Muscle layer of duodenum (tissue), 2 donors: ENCODE data around the gene CBFA2T2.
"Not testable (repeated sequence)": the region's sequence is repeated elsewhere in the genome, so short reads cannot be mapped to it uniquely, and the experiment has no call there.

Experiments
- H3K27ac ChIP-seq: one replicate; pipeline ENCODE4 v1.7.0; 2013; ENCODE audit warnings: mild to moderate bottlenecking, low read length
- H3K27me3 ChIP-seq: one replicate; pipeline ENCODE4 v1.7.0; 2013; ENCODE audit warnings: low read depth, mild to moderate bottlenecking, control low read depth, low read length
- H3K36me3 ChIP-seq, 2 donors: one replicate each; pipeline ENCODE4 v1.7.0; 2013; ENCODE audit warnings: low read length in 2 of 2, control low read depth in 1 of 2, mild to moderate bottlenecking in 1 of 2; ENCODE audit not compliant: insufficient read depth in 2 of 2, control insufficient read depth in 1 of 2
- H3K4me1 ChIP-seq, 2 donors: one replicate each; pipeline ENCODE4 v1.7.0; 2013; ENCODE audit warnings: low read length in 2 of 2, mild to moderate bottlenecking in 2 of 2, control low read depth in 1 of 2, moderate library complexity in 1 of 2; ENCODE audit not compliant: insufficient read depth in 2 of 2, control insufficient read depth in 1 of 2
- H3K4me3 ChIP-seq, 2 donors: one replicate each; pipeline ENCODE4 v1.7.0; 2013; ENCODE audit warnings: low read length in 2 of 2, low read depth in 1 of 2, mild to moderate bottlenecking in 1 of 2
- H3K9me3 ChIP-seq, 2 donors: one replicate each; pipeline ENCODE4 v1.7.0; 2013; ENCODE audit warnings: low read length in 2 of 2, control low read depth in 1 of 2, mild to moderate bottlenecking in 1 of 2; ENCODE audit not compliant: control insufficient read depth in 1 of 2
- donor health status: healthy.

Gene CBFA2T2

DNA sequence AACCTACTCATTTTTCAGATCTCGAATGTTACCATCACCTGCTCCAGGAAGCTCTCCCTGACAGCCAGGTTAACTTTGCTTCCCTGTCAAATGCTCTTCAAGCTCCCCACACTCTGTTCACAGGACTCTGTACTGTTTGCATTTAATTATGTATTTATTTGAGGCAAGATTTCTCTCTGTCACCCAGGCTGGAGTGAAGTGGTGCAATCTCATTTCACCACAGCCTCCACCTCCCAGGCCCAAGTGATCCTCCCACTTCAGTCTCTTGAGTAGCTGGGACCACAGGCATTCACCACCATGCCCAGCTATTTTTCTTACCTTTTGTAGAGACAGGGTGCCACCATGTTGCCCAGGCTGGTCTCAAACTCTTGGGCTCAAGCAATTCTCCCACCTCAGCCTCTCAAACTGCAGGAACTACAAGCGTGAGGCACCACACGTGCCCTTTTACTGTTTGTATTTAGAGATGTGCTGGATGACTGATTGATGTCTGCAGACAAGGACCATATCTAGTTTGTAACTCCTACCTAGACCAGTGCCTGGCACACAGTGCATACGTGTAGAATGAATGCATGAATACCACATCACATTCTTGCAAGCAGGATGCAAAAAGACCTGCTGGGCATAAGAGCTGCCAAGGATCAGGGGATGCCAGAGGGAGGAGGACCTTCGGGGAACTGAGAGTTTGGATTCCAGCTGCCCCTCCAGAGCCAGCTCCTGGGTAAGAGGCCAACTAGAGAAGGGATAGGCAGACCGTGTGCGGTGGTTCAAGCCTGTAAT, 15.6 kb upstream of the CBFA2T2 start:
- H3K36me3 ChIP-seq, result no peaks in the 10 kb centered on the region
- peaks cover 0 to 3% of the 10 kb centered on the region in 2 donors for H3K4me1 ChIP-seq
- no peak overlapping the region for H3K4me3 ChIP-seq
- no peaks in the 10 kb centered on the region for H3K9me3 ChIP-seq
- no peaks in the 10 kb centered on the region for H3K27me3 ChIP-seq
- H3K27ac ChIP-seq, result no peak overlapping the region

DNA sequence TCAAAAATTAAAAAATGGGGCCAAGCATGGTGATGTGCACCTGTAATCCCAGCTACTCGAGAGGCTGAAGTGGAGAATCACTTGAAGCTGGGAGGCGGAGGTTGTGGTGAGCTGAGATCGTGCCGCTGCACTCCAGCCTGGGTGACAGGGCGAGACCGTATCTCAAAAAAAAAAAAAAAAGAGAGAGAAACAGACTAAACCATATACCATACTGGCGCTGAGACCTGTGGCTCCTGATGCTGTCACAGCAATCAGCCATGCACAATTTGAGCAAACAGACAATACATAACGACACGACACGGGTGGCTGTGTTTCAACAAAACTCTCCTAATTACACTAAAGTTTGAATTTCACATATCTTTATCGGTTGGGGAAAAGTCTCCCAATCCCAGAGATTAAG, 14.9 kb upstream of the CBFA2T2 start:
- H3K27ac ChIP-seq, result no peak overlapping the region
- no peak overlapping the region for H3K4me3 ChIP-seq
- H3K4me1 ChIP-seq, result peaks cover 0 to 3% of the 10 kb centered on the region in 2 donors

DNA sequence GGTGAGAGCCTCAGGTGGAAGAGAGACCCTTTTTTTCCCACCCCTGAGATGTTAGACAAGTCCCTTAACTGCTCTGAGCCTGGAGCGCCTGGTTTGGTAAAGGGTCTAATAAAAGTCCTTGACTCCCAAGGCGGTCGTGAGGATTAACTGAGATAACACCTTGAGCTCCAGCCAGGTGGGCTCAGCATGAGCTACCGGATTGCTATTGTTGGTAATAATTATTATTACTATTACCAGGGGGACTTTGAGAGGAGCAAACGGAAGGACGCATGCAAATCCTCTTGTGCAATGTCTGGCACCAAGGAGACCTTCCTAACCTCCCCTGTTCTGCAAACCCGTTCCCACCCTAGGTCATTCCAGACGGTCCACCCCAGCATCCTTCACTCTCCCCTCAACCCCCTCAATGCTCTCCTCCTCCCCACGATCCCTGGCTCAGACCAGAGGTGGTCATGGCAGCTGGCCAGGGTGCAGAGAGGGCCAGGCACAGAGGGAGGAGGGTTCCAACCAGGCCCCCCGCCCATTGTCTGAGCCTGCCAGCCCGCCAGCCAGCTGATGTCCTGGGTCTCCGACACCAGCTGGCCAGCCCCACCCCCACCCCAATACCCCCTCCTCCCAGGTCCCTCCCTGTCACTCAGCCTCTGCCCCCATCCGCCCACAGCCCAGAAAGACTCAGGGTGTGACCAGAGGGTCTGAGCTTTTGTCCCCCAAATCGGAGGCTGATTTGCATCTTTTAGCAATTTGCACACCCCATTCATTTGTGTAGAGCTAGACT, 14.3 kb upstream of the CBFA2T2 start:
- H3K4me3 ChIP-seq, result no peak overlapping the region

More for the DNA sequence above, 14.9 kb upstream of the CBFA2T2 start:
- Histone ChIP-seq H3K9me3 (no peaks in the 10 kb centered on the region), H3K36me3 (no peaks in the 10 kb centered on the region), H3K27me3 (no peaks in the 10 kb centered on the region)

DNA sequence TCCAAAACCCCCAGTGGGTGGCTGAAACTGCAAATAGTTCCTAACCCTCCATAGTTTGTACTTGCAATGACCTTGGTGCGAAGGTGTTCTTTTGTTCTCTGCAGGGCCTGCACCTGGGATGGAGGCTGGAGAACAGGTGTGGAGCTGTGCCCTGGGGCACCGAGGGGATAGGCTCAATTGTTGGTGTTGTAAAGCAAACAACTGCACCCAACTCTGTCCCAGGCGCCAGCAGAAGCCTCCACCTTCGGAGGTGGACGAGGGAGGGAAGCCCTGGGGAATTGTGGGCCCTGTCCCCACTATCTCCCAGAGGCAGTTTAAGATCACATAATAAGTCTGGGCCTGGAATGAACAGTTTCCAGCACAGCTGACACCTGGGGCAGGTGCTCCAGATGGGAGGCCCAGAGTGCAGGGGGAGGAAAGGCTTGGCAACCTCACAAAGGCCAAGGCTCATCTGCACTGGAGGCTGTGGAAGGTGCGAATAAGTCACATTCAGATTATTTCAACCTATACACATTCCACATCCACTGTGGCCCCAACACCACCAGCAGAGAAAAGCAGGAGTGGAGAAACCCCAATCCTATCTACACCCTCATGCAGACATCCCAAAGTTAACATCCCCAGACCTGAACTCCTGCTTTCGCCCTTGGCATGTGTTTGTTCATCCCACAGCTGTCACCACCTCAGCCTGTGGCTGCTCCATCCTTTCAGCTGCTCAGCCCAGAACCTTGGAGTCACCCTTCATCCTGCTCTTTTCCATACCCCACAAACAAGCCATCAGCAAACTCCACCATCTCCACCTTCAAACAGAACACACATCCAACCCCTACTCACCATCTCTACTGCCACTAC, 12.3 kb upstream of the CBFA2T2 start:
- H3K27ac ChIP-seq, result no peak overlapping the region
- no peaks in the 10 kb centered on the region for H3K9me3 ChIP-seq
- no peak overlapping the region for H3K4me3 ChIP-seq
- no peaks in the 10 kb centered on the region for H3K36me3 ChIP-seq
- peaks cover 0 to 3% of the 10 kb centered on the region in 2 donors for H3K4me1 ChIP-seq
- H3K27me3 ChIP-seq, result no peaks in the 10 kb centered on the region

More for the DNA sequence above, 14.3 kb upstream of the CBFA2T2 start:
- H3K27me3 ChIP-seq, result no peaks in the 10 kb centered on the region
- H3K4me1 ChIP-seq, result peaks cover 0 to 3% of the 10 kb centered on the region in 2 donors
- H3K27ac ChIP-seq, result no peak overlapping the region
- H3K9me3 ChIP-seq, result no peaks in the 10 kb centered on the region
- no peaks in the 10 kb centered on the region for H3K36me3 ChIP-seq

DNA sequence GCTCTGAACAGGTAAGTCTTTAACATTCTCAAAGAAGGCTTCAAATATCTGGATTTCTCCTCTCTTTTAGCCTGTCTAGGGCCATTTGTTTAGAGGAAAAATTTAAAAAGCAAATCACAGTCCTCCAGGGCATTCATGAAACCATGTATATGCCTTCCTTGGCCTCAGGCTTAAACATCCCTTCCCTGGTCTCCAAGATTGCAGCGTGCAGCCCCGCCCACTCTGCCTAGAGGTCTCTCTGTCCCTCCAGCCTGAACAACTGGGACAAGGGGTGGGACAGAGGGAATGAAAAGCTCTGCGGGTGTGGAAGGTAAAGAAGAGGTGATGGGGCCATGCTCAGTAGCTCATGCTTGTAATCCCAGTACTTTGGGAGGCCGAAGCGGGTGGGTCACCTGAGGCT, 9.8 kb upstream of the CBFA2T2 start:
- Histone ChIP-seq H3K36me3 (no peaks in the 10 kb centered on the region), H3K27me3 (no peaks in the 10 kb centered on the region), H3K4me1 (peaks cover 0 to 3% of the 10 kb centered on the region in 2 donors), H3K27ac (no peak overlapping the region), H3K9me3 (no peaks in the 10 kb centered on the region), H3K4me3 (no peak overlapping the region)

DNA sequence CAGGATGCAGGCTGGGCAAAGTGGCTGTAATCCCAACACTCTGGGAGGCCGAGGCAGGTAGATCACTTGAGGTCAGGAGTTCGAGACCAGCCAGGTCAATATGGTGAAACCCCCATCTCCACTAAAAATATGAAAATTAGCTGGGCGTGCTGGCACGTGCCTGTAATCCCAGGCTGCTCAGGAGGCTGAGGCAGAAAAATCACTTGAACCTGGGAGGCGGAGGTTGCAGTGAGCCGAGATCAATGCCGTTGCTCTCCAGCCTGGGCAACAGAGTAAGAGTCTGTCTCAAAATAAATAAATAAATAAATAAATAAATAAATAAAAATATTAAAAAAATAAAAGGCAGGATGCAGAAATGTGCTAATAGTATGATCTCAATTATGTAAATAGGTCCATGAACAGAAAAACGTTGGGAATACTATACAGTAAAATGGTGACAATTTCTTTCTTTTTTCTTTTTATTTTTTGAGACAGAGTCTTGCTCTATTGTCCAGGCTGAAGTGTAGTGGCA, 8.4 kb upstream of the CBFA2T2 start:
- Histone ChIP-seq H3K27me3 (no peaks in the 10 kb centered on the region), H3K36me3 (no peaks in the 10 kb centered on the region)

DNA sequence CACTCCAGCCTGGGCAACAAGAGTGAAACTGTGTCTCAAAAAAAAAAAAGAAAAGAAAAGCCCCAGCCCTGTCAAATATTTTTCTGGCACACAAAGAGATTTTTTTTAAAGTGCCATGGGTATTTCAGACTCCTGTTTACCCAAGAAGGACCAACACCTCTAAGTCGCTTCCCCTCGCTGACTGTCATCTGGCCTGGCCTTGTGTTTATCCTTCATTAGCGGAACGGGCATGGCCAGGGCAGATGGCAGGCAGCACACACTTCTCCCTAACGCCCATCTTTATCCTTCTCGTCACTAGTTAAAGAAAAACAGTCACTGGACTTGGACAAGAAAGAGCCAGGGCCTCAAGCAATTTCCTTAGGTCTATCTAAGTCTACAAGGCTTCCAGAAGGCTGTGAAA, 7.3 kb upstream of the CBFA2T2 start:
- H3K4me1 ChIP-seq, result no peaks in the 10 kb centered on the region
- H3K36me3 ChIP-seq, result no peaks in the 10 kb centered on the region
- no peak overlapping the region for H3K27ac ChIP-seq
- H3K27me3 ChIP-seq, result no peaks in the 10 kb centered on the region
- H3K9me3 ChIP-seq, result no peaks in the 10 kb centered on the region
- no peak overlapping the region for H3K4me3 ChIP-seq

More for the DNA sequence above, 8.4 kb upstream of the CBFA2T2 start:
- H3K27ac ChIP-seq, result no peak overlapping the region
- H3K4me3 ChIP-seq, result no peak overlapping the region
- H3K4me1 ChIP-seq, result no peaks in the 10 kb centered on the region
- H3K9me3 ChIP-seq, result no peaks in the 10 kb centered on the region

DNA sequence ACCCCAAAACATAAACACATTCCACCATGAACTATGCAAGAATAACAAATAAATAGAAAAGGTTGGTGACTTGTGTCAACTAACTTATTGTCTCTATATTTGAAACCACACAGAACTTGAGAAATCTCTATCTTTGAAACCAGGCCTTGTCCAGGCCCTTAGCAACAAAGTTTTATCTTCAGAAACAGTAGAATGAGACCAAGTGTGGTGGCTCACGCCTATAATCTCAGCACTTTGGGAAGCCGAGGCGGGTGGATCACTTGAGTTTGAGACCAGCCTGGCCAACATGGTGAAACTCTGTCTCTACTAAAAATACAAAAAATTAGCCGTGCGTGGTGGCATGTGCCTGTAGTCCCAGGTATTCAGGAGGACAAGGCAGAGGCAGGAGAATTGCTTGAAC, 6.7 kb upstream of the CBFA2T2 start:
- H3K4me1 ChIP-seq, H3K4me3 ChIP-seq, H3K27ac ChIP-seq, H3K9me3 ChIP-seq, H3K36me3 ChIP-seq, H3K27me3 ChIP-seq: not testable (repeated sequence)

DNA sequence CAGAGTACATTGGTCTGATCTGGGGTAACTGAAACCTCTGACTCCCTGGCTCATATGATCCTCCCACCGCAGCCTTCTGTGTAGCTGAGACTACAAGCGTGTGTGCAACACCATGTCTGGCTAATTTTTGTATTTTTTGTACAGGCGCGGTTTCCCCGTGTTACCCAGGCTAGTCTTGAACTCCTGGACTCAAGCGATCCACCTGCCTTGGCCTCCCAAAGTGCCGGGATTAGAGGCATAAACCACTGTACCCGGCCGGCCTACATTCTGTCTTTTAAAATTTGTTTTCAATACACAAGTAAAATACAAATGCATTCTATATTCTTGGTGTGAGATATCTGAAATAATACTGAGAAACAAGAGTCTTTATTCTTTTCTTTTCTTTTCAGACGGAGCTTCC, 1.7 kb upstream of the CBFA2T2 start:
- no peaks in the 10 kb centered on the region for H3K9me3 ChIP-seq
- H3K27me3 ChIP-seq, result no peaks in the 10 kb centered on the region
- H3K36me3 ChIP-seq, result no peaks in the 10 kb centered on the region
- H3K4me3 ChIP-seq, result no peak overlapping the region
- peaks cover 0 to 14% of the 10 kb centered on the region in 2 donors for H3K4me1 ChIP-seq
- H3K27ac ChIP-seq, result no peak overlapping the region

DNA sequence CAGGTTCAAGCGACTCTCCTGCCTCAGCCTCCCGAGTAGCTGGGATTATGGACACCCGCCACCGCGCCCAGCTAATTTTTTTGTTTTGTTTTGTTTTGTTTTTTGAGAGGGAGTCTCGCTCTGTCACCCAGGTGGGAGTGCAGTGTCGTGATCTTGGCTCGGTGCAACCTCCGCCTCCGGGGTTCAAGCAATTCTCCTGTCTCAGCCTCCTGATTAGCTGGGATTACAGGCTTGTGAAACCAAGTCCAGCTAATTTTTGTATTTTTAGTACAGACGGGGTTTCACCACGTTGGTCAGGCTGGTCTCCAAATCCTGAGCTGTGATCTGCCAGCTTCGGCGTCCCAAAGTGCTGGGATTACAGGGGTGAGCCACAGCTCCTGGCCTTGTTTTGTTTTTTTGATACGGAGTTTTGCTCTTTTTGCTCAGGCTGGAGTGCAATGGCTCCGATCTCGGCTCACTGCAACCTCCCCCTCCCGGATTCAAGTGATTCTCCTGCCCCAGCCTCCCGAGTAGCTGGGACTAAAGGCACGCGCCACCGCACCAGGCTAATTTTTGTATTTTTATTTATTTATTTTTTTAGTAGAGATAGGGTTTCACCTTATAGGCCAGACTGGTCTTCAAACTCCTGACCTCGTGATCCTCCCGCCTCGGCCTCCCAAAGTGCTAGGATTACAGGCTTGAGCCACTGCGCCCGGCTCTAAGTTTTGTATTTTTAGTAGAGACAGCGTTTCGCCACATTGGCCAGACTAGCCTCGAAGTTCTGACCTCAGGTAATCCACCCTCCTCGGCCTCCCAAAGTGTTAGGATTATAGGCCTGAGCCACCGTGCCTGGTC, 1.0 kb upstream of the CBFA2T2 start:
- peaks cover 0 to 14% of the 10 kb centered on the region in 2 donors for H3K4me1 ChIP-seq
- not testable (repeated sequence) for H3K36me3 ChIP-seq, H3K27me3 ChIP-seq, H3K27ac ChIP-seq, H3K9me3 ChIP-seq, H3K4me3 ChIP-seq
